Testis (tissue), 2 donors: ENCODE measurements around the gene HCK.

Experiments used
- POLR2A ChIP-seq: fragments of 450-650 bp; IDR thresholded peaks from one replicate; pipeline ENCODE4 v1.6.1; 2017; ENCODE audit warnings: antibody characterized with exemption, mild to moderate bottlenecking, moderate library complexity
- TF ChIP-seq, protein P1 (sequence below), 3 experiments: fragments of 450-650 bp in 2 of 3; fragments of 200-600 bp in 1 of 3; sonication (generic) in 1 of 3; IDR thresholded peaks; one replicate each; pipeline ENCODE4 v1.5.1; 2016 to 2019; ENCODE audit warnings: antibody characterized with exemption in 3 of 3, mild to moderate bottlenecking in 2 of 3, moderate library complexity in 1 of 3

DNA sequence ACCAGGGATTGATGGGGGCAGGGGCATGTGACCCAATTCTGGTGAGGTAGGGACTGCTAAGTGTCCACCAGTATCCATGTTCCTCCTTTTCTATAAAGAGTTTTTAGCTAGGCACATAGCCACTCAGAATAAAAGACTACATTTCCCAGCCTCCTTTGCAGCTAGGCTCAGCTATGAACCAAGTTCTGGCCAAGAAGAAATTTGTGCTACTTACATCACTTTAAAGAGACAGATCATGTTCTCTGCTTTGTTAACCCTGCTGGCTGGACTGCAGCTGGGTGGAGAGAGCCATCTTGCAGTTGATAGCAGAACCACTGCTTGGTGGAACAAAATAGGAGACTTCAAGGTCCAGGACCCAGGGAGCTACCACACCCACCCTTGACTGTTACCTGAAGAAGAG lies 47.1 kb upstream of the HCK start:
- TF ChIP-seq, protein P1, sequence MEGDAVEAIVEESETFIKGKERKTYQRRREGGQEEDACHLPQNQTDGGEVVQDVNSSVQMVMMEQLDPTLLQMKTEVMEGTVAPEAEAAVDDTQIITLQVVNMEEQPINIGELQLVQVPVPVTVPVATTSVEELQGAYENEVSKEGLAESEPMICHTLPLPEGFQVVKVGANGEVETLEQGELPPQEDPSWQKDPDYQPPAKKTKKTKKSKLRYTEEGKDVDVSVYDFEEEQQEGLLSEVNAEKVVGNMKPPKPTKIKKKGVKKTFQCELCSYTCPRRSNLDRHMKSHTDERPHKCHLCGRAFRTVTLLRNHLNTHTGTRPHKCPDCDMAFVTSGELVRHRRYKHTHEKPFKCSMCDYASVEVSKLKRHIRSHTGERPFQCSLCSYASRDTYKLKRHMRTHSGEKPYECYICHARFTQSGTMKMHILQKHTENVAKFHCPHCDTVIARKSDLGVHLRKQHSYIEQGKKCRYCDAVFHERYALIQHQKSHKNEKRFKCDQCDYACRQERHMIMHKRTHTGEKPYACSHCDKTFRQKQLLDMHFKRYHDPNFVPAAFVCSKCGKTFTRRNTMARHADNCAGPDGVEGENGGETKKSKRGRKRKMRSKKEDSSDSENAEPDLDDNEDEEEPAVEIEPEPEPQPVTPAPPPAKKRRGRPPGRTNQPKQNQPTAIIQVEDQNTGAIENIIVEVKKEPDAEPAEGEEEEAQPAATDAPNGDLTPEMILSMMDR (IDR thresholded peaks at IDR 0.05), result no peak
- TF ChIP-seq POLR2A, result no peak
